Esophagus muscularis mucosa (tissue), 4 donors: ENCODE data around the gene TUBA1B. TPM values are rescaled to one million over a fixed set of nuclear protein-coding genes. Genes with fewer than 3 reads are reported as not detected.
A peak's percentile ranks its signal among the peaks of the same experiment; 100 is the strongest.

Experiments
- DNase-seq: peaks from one replicate; pipeline ENCODE4 v3.0.0-alpha.2; 2017; ENCODE audit errors: extremely low spot score
- H3K27ac ChIP-seq, 4 donors: fragments of 200-600 bp; sonication (generic); replicated peaks in 1 of 4; 1 replicate in 3 of 4; 2 replicates in 1 of 4; pipeline ENCODE4 v1.5.1; 2016 to 2019; ENCODE audit warnings: mild to moderate bottlenecking in 1 of 4
- H3K27me3 ChIP-seq, 4 donors: fragments of 200-600 bp; sonication (generic); one replicate each; pipeline versions ENCODE4 v1.5.1 to v1.6.0; 2016 to 2019
- H3K36me3 ChIP-seq, 4 donors: fragments of 200-600 bp; sonication (generic); one replicate each; pipeline ENCODE4 v1.5.1; 2016 to 2019
- H3K4me1 ChIP-seq, 4 donors: fragments of 200-600 bp; sonication (generic); one replicate each; pipeline ENCODE4 v1.5.1; 2016 to 2019
- H3K4me3 ChIP-seq, 4 donors: fragments of 200-600 bp; sonication (generic); 1 replicate in 2 of 4; 2 replicates in 2 of 4; pipeline ENCODE4 v1.5.1; 2016 to 2019; ENCODE audit warnings: mild to moderate bottlenecking in 4 of 4, moderate library complexity in 1 of 4
- H3K9me3 ChIP-seq, 4 donors: fragments of 200-600 bp; sonication (generic); 1 replicate in 3 of 4; 2 replicates in 1 of 4; pipeline ENCODE4 v1.5.1; 2016 to 2019
- EP300 ChIP-seq: sonication (generic); formaldehyde crosslinking; IDR thresholded peaks from one replicate; pipeline ENCODE4 v1.6.1; 2017; ENCODE audit warnings: antibody characterized with exemption
- POLR2A ChIP-seq: fragments of 450-650 bp; IDR thresholded peaks from one replicate; pipeline ENCODE4 v1.6.1; 2017; ENCODE audit warnings: antibody characterized with exemption, moderate library complexity, mild to moderate bottlenecking, low read depth
- POLR2AphosphoS5 ChIP-seq, 2 donors: sonication (generic); formaldehyde crosslinking; IDR thresholded peaks; one replicate each; pipeline ENCODE4 v1.6.1; 2017; ENCODE audit warnings: antibody characterized with exemption in 2 of 2
- WGBS: methylation state at CpG from one replicate; pipeline ENCODE4 v1.1.5; 2018; 5-methylcytosine and 5-hydroxymethylcytosine counted together
- intact Hi-C: fragments of 100-400 bp; cut with DNase I; formaldehyde crosslinking; loops from one replicate; pipeline ENCODE4 v1.15.1; 2023
- total RNA-seq, 4 donors: library from RNA; depleted of rRNA; stranded (reverse); fragments of >200 nt; gene quantifications; one replicate each; pipeline versions ENCODE4 v1.1.0 to v1.2.1, GENCODE V29; 2016
- TF ChIP-seq, protein P1 (sequence below), 3 experiments: fragments of 200-600 bp in 2 of 3; fragments of 450-650 bp in 1 of 3; sonication (generic) in 2 of 3; IDR thresholded peaks; one replicate each; pipeline ENCODE4 v1.5.1; 2017 to 2019; ENCODE audit warnings: antibody characterized with exemption in 3 of 3, mild to moderate bottlenecking in 2 of 3, moderate library complexity in 1 of 3

TUBA1B gene
- total RNA-seq, 4 donors from 2014 or later, result 739 to 1,057 (median 846) TPM

GRCh38 chr12:49088932-49089330 is 42.3 kb downstream of the TUBA1B start:
- H3K4me3 ChIP-seq, result no peak overlapping the region
- 67% methylated on average over 6 of the region's 6 CpGs for WGBS
- peaks cover 46 to 67% (median 63%) of the 10 kb centered on the region in 4 donors for H3K4me1 ChIP-seq

GRCh38 chr12:49088150-49088931 is 42.9 kb downstream of the TUBA1B start:
- Histone ChIP-seq H3K27me3 (peaks cover 0 to 50% (median 37%) of the 10 kb centered on the region in 4 donors), H3K4me1 (peaks cover 42 to 62% (median 57%) of the 10 kb centered on the region in 4 donors)
- WGBS, result 5% methylated on average over 10 of the region's 18 CpGs

More at GRCh38 chr12:49088932-49089330, 42.3 kb downstream of the TUBA1B start:
- H3K27me3 ChIP-seq, result peaks cover 0 to 56% (median 43%) of the 10 kb centered on the region in 4 donors
- no peak for DNase-seq
- no peaks in the 10 kb centered on the region for H3K36me3 ChIP-seq
- no peaks in the 10 kb centered on the region for H3K9me3 ChIP-seq
- no peak for TF ChIP-seq POLR2AphosphoS5 (IDR thresholded peaks at IDR 0.05)
- TF ChIP-seq, protein P1, sequence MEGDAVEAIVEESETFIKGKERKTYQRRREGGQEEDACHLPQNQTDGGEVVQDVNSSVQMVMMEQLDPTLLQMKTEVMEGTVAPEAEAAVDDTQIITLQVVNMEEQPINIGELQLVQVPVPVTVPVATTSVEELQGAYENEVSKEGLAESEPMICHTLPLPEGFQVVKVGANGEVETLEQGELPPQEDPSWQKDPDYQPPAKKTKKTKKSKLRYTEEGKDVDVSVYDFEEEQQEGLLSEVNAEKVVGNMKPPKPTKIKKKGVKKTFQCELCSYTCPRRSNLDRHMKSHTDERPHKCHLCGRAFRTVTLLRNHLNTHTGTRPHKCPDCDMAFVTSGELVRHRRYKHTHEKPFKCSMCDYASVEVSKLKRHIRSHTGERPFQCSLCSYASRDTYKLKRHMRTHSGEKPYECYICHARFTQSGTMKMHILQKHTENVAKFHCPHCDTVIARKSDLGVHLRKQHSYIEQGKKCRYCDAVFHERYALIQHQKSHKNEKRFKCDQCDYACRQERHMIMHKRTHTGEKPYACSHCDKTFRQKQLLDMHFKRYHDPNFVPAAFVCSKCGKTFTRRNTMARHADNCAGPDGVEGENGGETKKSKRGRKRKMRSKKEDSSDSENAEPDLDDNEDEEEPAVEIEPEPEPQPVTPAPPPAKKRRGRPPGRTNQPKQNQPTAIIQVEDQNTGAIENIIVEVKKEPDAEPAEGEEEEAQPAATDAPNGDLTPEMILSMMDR (IDR thresholded peaks at IDR 0.05), result no peak
- no peak for TF ChIP-seq POLR2A
- no peak for TF ChIP-seq EP300
- H3K27ac ChIP-seq, result no peak overlapping the region
- intact Hi-C loops, result loop anchor here (5.0 kb wide), 1 partner anchor 33 kb away; no protein-coding TSS in a partner anchor

GRCh38 chr12:49086116-49086515 is 45.1 kb downstream of the TUBA1B start:
- DNase-seq, result no peak
- H3K4me1 ChIP-seq, result peaks cover 27 to 41% (median 37%) of the 10 kb centered on the region in 4 donors
- H3K9me3 ChIP-seq, result no peaks in the 10 kb centered on the region
- peak overlapping the region in 2 of 4 donors; percentile 10 to 40 for H3K27ac ChIP-seq
- TF ChIP-seq EP300 (no peak), POLR2A (no peak), POLR2AphosphoS5 (IDR thresholded peaks at IDR 0.05) (no peak)
- TF ChIP-seq, protein P1 (IDR thresholded peaks at IDR 0.05), result no peak
- WGBS, result 56% methylated on average over 3 of the region's 3 CpGs
- no peaks in the 10 kb centered on the region for H3K36me3 ChIP-seq
- intact Hi-C loops, result loop anchor here (5.0 kb wide), 1 partner anchor 36 kb away; no protein-coding TSS in a partner anchor
- no peak overlapping the region for H3K4me3 ChIP-seq
- peaks cover 0 to 28% (median 17%) of the 10 kb centered on the region in 4 donors for H3K27me3 ChIP-seq

More at GRCh38 chr12:49088150-49088931, 42.9 kb downstream of the TUBA1B start:
- H3K4me3 ChIP-seq, result peak overlapping the region; percentile 20 to 34 (median 20)
- H3K27ac ChIP-seq, result no peak overlapping the region
- no peaks in the 10 kb centered on the region for H3K36me3 ChIP-seq
- no peak for DNase-seq
- no peaks in the 10 kb centered on the region for H3K9me3 ChIP-seq
- intact Hi-C loops, result loop anchor here (5.0 kb wide), 1 partner anchor 34 kb away; no protein-coding TSS in a partner anchor
- peak; percentile 5 to 75 for TF ChIP-seq POLR2AphosphoS5 (IDR thresholded peaks at IDR 0.05)
- no peak for TF ChIP-seq EP300
- no peak for TF ChIP-seq POLR2A
- TF ChIP-seq, protein P1 (IDR thresholded peaks at IDR 0.05), result peak; percentile 85 to 98 (median 88)

- Histone ChIP-seq H3K27me3 (peaks cover 0 to 11% (median 4%) of the 10 kb centered on the region in 4 donors), H3K27ac (no peak overlapping the region), H3K36me3 (no peaks in the 10 kb centered on the region), H3K9me3 (no peaks in the 10 kb centered on the region), H3K4me1 (peaks cover 10 to 24% (median 20%) of the 10 kb centered on the region in 4 donors), H3K4me3 (no peak overlapping the region)
- WGBS, result 98% methylated on average over 3 of the region's 3 CpGs
- no peak for TF ChIP-seq EP300
- TF ChIP-seq, protein P1 (IDR thresholded peaks at IDR 0.05), result no peak
- intact Hi-C loops, result no loop called here
- DNase-seq, result no peak
These were observed 46.8 kb downstream of the TUBA1B start for GRCh38 chr12:49084438-49084837.
